GM19438 (cell line): ENCODE measurements around the gene OVCH1.
"Not testable (repeated sequence)": the region's sequence is repeated elsewhere in the genome, so short reads cannot be mapped to it uniquely, and the experiment has no call there.

Experiments
- ATAC-seq: cut with Tn5 transposase; IDR thresholded peaks from one replicate; pipeline ENCODE4 v1.9.1; 2021; ENCODE audit warnings: low read depth; ENCODE audit not compliant: unreplicated experiment

The OVCH1 gene

DNA sequence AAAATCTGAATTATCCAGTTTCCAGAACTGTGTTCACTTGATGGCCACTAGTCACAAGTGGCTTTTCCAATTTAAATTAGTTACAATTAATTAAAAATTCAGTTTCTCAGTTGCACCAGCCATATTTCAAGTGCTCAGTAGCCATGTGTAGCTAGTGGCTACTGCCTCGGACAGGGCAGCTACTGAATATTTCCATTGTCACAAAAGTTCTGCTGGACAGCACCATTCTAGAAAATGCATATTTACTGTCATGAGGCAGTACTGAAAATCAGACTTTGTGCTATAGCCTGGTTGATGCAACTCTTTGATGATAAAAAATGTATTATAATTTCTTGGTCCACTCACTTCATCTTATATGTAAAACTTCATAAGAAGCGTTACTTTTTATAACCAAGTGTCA lies 11.5 kb upstream of the OVCH1 start:
- no peak for ATAC-seq

DNA sequence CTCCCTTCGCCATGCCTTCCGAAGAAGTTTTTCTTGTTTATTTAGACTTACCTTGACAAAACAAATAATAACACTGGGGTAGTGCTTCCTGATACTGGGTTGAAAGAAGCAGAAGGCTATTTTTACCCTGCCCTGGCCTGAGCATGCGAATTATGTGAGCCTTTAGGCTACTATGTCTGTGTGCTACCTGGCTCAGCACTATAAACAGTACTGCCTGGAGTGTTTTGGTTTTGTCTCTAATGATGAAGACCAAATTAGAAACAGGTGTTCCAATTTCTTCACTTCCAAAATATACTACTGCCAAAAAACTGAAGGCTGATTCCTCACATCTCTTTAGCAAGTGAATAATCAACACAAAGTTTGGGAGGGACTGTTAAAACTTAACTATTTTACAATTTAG lies 7.6 kb upstream of the OVCH1 start:
- no peak for ATAC-seq

DNA sequence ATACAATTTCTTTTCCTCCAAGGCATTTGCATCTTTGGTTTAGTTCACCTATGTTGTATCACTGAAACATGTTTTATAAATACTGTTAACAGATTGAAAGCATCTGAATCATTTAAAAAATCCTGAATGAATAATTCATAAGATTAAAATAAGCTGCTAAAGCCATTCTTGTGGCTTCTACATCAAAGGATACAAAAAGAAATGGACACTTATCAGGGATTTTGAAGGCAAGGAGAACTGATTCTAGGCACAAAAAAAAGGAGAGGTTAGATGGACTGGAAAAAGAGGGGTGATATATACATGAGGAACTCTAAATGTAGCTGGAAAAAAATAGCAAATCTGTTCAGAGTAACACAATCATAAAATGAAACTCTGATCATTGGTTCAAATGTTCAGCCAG lies 5.8 kb upstream of the OVCH1 start:
- ATAC-seq = no peak

DNA sequence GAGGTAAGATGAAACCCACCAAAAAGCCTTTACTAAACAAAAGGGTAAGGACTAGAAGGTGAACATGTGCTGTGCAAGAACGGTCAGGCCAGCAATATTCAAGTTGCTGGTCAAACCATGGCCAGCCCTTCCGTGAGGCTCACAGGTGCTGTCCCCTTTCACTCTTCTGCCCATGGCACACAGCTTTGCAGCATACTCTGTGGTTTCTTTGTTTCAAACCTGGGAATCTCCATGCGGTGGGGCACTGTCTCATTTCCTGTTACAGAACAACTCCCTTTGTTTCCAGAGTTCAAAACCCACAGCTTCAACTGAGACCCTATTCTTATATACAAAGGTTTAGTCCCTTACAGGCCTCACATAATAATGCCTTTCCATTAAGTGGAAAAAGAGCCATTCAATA lies 1.7 kb upstream of the OVCH1 start:
- no peak for ATAC-seq

DNA sequence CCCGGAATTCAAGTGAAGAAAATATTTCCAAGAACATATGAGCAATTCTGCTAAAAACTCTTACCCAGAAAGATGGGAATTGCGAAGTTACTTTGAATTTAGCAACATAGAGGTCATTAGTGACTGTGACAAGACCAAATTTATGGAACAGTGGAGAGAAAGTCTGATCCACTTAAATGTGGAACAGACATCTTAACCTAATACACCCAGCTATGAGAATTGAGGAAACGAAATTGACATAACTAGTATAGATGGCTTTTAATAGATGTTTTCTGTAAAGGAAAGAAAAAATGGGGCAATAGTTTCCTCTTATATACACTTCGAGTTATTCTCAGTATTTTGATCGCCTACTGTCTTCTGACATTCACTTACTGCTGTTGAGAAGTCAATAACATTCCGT lies 4.6 kb downstream of the OVCH1 start:
- ATAC-seq = no peak

DNA sequence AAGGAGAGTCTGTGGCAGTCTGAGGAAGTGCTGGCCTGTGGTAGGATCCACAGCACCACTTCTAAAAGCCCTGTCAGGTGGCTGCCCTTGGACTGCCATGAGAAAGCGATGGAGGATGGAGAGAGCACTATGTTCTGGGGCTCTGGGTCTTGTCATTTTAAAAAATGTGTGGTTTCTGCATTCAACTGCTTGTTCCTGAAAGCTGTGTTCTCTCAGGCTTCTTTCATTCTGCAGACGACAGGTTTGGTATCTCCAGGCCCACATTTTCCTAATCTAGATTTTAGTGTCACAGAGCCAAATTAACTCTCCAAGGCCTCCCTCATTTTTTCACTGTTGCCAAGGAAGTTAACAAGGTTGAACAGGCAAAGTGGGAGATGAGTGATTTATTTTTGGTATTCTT lies 10.5 kb downstream of the OVCH1 start:
- no peak for ATAC-seq

DNA sequence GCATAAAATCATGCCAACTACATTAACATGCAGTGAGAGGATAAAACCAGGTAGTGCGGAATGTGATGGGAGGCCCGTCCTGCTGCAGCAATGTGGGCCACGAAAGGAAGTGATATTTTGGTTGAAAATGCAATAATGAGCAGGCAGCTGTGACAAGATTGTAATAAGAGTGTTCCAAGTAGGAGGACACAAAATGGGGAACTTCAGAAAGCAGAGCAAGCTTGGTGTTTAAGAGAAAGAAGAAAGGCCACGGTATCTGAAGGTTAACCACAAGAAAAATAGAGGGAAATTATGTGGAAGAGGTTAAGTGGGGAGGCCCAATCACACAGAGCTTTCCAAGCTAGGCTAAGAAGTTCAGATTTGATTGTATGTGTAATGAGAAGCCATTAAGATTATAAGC lies 34.3 kb downstream of the OVCH1 start:
- no peak for ATAC-seq

DNA sequence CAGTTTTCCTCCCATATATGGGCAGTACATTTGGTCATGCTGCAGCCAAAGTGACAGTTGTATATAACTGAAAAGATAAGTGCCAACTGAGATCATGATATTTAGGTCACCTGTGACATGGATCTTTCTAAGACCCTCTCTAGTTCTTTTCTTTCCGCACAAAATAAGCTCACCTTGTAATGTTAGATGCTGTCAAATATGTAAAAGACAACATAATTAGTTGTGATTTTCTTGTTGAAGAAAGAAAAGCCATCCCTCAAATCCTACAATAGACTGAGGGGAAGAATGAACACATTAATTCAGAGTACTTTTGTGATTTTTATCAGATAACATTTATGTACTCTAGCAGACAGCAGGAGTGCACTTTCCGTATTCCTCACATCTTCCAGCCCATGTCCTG lies 37.4 kb downstream of the OVCH1 start:
- no peak for ATAC-seq

DNA sequence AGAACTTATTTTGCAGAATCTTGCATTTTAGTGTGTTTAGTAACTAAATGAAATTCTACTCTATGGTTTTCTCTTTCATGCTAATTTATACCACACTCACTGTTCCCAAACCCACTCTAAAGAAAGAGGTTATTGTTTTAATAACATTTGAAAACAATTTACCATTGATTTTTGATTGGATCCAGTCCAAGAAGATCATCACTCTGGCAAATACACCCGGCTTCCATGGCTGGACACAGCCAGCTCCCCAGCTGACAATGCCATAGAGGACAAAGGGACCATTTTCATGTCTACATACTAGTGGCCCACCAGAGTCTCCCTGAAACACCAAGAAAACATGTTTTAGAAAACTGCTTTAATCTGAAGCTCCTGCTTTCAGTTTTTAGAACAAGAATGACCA lies 42.4 kb downstream of the OVCH1 start:
- no peak for ATAC-seq

DNA sequence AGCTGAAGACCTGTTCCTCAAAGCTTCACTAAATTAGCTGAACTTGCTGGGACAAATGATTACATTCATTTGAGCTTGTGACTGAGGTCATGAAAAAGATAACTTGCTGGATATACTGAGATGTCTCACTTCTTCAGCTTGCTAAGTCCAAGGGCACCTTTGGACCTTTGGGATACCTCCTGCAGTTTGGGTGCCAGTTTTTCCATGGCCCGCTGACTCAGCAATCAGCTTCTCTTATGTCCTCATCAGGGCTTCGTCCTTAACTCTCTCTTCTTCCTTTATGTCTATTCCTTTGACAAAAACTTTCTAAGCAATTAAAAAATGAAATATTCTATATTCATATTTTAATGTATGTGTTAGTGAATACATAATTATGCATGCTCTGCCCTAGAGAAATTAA lies 45.6 kb downstream of the OVCH1 start:
- ATAC-seq = no peak

DNA sequence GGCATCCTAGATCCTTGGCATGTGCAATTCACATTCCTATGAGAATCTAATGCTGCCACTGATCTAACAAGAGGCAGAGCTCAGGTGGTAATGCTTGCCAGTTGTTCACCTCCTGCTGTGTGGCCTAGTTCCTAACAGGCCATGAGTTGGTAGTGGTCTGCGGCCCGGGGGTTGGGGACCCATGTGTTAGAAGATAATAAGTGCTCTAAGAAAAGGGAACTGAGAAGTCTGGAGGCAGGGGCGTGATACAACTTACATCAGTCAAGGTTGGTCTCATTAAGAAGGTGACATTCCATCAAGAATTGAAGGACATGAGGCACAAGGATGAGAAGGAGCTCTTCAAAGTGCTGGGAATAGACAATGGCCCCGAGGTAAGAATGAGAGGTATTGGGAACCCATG lies 49.3 kb downstream of the OVCH1 start:
- ATAC-seq = no peak

DNA sequence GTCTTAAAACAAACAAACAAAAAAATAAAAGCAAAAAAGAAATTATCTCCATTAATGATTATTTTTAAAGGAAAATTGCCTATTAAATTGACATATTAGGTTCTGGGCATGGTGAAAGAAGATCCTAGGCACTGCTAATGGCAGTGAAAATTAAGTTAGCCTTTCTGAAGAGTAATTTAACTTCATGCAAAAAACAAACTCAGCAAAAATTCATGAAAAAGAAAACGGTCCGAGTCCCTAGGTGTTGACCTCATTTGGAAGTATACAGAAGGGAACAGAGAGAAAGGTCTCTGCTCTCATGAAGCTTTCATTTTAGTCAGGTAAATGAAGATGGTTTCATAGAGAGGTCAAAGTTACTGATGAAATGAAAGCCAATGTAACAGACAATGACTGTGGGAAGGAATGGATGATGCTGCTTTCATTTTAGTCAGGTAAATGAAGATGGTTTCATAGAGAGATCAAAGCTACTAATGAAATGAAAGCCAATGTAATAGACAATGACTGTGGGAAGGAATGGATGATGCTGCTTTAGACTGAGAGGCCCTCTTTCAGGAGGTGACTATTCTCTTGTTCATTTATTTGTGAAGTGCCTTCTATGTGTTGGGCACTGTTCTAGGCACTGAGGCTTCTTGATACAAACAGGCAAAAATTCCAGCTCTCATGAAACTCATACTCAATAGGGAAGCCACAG lies 50.1 kb downstream of the OVCH1 start:
- no peak for ATAC-seq

DNA sequence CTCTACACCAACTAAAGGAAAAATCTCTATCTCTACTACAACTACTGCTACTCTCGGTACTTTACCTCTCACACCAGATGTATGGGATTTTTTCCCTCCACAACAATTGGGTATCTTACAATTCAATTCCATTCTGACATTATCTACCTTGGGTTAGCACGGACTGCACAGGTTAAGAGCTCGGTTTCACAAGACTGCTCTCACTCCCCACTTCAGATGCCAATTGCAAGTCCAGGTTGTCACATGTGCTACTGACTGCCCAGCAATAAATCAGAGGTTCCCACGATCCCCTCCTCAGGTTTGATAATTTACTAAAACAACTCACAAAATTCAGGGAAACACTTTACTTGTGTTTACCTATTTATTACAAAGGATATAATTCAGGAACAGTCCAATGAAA lies 58.0 kb downstream of the OVCH1 start:
- no peak for ATAC-seq

DNA sequence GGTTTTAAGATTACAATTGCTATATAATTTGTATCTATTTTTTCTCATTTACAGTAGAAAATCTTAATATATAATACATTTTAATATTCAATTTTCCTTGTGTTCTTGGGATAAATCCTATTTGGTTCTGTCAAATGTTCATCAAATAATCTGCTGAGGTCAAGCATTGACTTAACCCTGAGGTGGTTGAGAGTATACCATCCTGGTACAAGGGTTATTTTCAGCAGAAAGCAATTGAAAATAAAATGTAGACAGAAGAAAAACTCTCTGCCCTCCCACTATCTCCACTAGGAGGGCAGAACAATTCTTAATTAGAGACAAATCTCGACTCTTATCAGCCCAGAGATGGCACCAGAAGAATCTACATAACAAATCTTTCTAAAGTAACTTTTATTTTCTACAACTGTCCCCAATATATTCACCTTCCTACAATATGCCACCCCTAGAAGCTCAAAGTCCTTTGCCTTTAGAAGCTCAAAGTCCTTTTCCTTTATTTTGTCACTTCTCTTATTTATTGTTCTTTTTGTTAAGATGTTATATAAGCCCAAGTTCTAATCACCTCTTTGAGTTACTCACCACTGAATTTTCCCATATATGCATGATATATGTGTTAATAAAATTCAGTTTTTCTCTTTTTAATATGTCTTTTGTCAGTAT lies 58.6 kb downstream of the OVCH1 start:
- ATAC-seq = no peak

DNA sequence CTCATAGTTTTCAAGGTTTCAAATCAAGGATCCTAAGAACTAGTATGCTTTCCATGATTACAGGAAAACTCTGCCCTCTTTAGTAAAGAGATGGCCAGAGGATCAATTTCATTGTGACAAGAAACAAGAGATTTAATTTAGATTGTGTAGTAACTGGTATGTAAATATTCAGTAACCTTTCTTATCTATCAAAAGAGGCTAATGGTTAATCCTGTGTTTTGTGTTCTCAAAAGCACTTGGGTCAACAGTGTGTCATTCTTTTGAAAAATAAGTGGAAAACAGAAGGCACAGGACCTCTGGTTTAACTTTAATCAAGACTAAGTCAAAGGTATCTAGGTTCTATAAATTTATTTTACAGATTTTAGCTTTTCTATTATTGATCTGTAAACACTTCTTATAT lies 59.9 kb downstream of the OVCH1 start:
- no peak for ATAC-seq

DNA sequence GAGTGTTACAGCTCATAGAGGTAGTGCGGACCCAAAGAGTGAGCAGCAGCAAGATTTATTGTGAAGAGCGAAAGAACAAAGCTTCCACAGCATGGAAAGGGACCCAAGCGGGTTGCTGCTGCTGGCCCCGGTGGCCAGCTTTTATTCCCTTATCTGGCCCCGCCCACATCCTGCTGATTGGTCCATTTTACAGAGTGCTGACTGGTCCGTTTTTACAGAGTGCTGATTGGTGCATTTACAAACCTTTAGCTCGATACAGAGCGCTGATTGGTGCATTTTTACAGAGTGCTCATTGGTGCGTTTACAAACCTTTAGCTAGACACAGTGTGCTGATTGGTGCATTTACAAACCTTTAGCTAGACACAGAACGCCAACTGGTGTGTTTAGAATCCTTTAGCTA lies 60.7 kb downstream of the OVCH1 start:
- ATAC-seq = not testable (repeated sequence)

DNA sequence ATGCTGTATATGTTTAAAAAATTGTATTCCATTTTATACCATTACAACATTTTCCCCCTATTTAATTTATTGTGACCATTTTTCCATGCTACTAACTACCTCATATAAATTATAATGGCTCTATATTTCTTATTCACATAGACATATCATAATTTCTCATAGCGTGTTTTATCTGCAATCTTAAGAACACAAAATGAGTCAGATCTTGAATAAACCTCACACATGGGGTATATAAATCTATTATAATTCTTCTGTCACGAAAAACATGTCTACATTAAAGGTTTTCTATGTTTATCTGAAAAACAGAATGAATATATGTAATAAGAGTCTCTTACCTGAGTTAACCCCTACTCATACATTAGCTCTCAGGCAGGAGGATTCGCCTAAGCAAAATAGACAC lies 66.0 kb downstream of the OVCH1 start:
- ATAC-seq = no peak

DNA sequence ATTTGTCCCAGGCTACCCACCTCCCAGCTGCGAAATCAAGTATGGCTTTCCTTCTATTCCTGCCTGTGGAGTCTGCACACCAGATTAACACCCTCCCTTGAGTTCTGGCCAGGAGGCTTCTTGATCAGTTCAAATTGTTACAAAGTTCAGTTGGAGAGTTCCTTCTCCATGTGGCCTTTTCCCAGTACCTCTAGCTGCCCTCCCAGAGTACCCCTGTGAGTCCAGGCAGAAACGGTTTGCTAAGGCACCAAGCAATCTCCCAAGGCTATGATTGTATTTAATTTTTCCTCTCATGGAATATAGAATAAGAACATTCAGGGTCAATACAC lies 66.8 kb downstream of the OVCH1 start:
- ATAC-seq = no peak

DNA sequence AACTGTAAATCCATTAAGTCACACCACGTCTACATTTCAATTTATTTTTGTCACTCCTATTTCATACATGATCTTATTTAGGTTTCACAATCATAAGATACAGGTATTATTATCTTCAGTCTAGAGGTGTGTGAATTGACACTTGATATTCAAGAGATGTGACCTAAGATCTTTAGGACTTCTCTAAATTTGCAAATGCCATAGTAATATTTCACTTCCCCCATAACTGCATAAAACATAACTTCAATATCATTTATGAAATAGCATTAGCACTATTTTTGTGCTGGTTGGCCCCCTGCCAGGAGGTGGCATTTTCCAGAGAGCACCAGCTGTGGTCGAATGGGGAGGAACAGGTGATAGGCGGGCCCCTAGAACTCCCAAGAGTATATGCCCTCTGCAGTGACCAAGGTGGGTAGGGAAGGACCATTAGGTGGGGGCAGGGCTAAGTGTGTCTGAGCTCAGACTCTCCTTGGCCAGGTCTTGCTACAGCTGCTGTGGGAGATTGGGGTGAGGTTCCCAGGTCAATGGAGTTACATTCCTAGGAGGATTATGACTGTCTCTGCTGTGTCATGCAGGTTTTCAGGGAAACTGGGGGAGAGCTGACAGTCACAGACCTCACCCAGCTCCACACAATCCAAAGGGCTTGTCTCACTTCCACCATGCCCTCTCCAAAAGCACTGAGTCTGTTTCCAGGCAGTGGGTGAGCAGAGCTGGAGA lies 67.3 kb downstream of the OVCH1 start:
- no peak for ATAC-seq

DNA sequence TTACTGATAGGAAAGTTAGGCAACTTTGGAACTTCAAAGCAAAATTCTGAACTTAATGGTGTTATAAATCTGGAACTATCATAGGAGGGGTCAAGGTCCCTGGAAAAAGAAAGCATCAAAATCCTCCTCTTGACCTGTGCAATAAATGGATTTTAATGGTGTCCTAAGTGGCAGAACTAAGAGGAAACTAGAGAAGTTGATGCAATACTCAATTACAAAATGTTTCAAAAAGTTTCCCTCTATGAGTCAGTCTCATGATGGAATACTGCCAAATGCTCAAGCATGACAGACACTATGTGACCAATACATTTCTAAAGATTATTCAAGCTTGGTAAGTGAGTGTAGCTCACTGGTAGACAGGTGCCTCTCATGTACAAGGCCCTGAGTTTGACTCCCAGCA lies 68.9 kb downstream of the OVCH1 start:
- no peak for ATAC-seq

DNA sequence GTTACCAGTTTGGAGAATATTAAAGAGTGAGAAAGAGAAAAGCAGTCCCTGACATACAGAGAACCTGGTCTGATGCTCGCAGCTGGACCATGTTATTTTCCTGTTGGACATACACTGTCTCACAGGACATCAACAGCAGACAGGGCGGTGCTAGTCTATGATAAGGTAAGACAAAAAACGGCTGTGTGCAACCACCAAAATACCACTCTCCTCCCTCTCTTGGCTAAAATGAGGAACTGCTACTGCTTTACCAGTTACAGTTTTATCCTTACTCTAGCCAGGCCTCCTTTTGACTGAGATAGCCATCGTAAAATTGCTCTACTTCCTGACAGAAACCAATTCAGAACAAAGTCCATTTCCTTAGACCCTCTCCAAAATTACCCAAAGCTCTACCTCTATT lies 69.5 kb downstream of the OVCH1 start:
- ATAC-seq = peak; percentile 98

DNA sequence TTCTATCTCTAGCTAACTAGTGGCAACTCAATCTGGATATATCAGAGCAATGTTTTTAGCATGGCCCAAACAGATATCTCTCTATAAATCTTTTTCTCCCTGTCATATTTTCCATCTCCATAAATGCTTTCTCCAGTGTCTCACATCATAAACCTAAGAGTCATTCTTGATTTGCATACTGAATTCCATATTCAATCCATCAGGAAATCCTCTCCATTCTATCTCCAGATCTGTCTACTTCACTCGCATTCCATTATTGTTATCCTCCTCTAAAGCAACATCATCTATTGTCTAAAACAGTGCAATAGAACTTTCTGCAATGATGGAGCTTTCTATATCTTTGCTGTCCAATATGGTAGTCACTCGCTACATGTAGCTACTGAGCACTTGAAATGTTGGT lies 71.0 kb downstream of the OVCH1 start:
- ATAC-seq = no peak
